Glomerular endothelial cell (primary cell): ENCODE data around the gene MYOD1. TPM values are rescaled to one million over a fixed set of nuclear protein-coding genes. Genes with fewer than 3 reads are reported as not detected.

Source experiments
- DNase-seq: peaks from one replicate; pipeline ENCODE4 v3.0.0-alpha.2; 2011; ENCODE audit warnings: low read depth, low spot score; ENCODE audit errors: extremely low read depth
- total RNA-seq: library from RNA; depleted of rRNA; stranded (reverse); fragments of >200 nt; gene quantifications from 2 replicates; pipeline ENCODE4 v1.2.3, GENCODE V29; 2015

MYOD1 gene
- not detected in 2 replicates for total RNA-seq

DNA sequence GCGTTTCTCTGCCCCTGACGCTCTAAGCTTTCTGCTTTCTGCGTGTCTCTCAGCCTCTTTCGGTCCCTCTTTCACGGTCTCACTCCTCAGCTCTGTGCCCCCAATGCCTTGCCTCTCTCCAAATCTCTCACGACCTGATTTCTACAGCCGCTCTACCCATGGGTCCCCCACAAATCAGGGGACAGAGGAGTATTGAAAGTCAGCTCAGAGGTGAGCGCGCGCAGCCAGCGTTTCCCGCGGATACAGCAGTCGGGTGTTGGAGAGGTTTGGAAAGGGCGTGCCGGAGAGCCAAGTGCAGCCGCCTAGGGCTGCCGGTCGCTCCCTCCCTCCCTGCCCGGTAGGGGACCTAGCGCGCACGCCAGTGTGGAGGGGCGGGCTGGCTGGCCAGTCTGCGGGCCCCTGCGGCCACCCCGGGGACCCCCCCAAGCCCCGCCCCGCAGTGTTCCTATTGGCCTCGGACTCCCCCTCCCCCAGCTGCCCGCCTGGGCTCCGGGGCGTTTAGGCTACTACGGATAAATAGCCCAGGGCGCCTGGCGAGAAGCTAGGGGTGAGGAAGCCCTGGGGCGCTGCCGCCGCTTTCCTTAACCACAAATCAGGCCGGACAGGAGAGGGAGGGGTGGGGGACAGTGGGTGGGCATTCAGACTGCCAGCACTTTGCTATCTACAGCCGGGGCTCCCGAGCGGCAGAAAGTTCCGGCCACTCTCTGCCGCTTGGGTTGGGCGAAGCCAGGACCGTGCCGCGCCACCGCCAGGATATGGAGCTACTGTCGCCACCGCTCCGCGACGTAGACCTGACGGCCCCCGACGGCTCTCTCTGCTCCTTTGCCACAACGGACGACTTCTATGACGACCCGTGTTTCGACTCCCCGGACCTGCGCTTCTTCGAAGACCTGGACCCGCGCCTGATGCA lies at the start of gene MYOD1:
TSS of gene MYOD1 (plus strand) at position 544 of the 910 bp plus-strand sequence. CDS start at position 756, 212 bp downstream.
- DNase-seq, result no peak

DNA sequence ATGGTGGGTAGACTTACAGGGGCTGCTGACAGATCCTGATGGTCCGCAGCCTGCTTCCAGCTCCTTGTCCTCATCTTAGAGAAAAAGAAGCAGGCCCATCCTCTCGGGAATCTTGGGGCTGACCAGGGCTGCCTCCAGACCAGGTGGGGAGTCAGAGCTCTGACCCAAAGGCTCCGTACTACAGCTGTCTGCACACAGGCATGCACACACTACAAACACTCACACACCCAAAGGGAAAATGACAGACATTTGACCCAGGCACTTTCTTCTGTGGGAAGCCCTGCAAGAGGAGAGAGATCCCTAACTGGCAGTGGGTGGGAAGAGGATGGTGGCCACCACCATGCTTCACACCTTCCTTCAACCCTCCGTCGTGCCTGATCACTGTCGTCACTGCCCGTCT lies 46.9 kb upstream of the MYOD1 start:
- DNase-seq, result no peak

DNA sequence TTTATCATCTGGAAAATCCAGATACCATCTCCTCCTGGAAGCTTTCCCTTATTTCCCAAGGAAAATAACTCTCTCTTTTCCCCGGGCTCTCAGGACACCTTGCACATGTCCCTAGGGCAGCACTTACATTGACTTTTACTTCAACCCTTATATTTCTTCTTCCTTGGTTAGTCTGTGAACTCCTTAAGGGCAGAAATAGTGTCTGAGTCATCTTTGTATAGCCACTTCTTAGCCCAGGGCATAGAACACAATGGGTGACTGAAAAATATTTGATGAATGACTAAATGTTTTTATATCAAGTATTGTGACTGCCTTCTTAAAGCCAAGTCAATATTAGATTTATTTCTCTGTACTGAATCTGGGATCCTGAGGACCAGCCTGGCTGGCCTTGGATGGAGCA lies 45.4 kb upstream of the MYOD1 start:
- DNase-seq, result no peak

DNA sequence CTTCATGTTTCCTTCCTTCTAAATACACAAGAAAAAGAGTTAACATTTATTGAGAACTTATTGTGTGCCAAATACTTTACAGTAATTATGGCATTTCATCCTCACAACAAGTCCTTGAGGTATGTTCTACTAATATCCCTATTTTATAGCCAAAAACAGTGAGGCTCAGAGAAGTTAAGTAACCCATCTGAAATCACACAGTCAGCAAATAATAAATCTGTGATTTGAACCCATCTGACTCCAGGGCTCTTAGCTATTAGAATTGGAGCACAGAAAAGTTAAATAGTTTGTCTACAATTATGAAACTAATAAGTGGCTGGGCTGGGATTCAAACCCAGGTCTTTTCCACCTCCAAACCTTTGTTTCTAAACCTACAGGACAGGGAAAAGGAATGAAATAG lies 36.5 kb upstream of the MYOD1 start:
- no peak for DNase-seq

- peak; percentile 14 for DNase-seq
These were observed 35.8 kb upstream of the MYOD1 start for GRCh38 chr11:17683377-17684161.

GRCh38 chr11:17684550-17684949 lies 34.8 kb upstream of the MYOD1 start:
- no peak for DNase-seq

GRCh38 chr11:17686231-17686980 lies 33.0 kb upstream of the MYOD1 start:
- DNase-seq, result no peak

DNA sequence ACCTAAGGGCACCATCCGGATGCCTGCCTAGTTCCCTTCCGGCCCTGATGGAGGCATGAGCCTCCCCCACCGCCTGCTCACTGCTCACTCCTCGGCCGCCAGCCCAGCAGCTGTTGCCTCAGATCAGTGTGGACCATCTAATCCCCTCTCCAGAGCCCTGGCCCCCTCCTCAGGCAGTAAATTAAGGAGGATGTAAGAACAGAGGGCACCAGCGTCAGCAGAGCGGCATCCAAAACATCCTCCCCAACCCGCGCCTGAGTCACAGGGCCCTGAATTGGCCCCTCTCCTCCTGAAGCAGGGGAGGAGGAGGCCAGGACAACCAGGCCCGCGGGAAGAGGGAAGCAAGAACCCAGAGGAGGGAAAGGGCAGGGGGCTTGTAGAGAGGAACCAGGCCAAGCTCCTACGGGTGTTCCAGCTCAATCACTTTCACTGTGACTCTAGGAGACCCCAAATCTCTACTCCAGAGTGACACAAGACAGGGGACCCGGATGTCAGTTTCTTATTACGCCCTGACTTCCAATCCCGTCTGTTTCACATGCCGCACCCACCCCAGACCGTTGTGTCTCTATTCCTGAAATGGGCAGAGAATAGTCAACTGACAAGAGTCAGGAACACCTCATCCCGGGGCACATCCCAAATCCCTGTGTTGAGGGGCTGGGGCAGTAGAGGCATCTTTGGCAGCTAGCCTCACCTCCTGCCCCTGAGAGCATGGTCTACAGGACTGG lies 31.3 kb upstream of the MYOD1 start:
- no peak for DNase-seq

DNA sequence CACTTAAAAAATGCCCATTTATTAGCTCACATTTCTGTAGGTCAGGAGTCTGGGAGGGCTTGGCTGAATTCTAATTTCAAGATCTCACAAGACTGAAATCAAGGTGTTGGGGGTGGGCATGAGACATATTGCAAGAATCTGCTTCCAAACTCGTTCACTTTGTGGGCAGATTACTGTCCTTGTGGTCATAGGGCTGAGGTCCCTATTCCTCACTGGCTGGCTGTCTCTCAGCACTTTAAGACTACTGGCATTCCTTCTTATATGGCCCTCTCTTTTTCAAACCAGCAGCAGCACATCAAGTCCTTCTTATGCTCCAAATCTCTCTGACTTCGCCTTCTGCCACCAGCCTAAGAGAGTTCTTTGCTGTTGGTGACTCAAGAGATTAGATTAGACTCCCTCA lies 27.8 kb upstream of the MYOD1 start:
- DNase-seq, result no peak

- DNase-seq, result no peak
These were observed 27.4 kb upstream of the MYOD1 start for GRCh38 chr11:17691976-17692375.

DNA sequence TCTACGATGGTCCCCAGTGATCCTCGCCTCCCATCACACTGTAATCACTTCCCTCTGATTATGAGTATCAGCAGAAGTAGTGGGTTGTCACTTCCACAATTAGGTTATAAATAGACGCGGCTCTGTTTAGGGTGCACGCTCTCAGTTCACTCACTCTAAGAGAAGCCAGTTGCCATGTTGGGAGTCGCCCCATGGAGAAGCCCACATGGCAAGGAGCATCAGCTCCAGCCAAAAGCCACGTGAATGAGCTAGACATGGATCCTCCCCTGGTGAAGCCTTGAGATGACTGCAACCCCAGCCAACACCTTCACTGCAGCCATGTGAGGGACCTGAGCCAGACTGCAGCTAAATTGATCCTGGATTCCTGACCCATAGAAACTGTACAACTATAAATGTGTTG lies 26.4 kb upstream of the MYOD1 start:
- no peak for DNase-seq

DNA sequence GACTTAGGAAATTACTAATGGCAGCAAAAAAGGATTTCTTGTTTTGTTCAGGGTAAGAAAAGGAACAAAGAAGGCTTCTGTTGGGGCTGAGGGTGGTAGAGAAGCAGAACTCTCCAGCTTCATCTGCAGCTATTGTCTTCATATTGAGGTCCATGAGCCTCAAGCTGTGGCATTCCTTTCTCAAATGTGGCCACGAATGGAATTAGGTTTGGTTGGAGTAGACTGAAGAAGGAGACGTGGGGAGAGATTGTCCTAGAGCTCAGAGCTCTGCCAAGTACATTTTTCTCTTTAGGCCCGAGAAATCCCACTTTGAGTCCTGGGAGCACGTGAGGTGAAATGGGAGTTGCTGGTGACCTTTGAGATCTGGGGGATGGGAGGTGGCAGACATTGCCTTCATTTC lies 25.8 kb upstream of the MYOD1 start:
- DNase-seq, result no peak

- DNase-seq, result no peak
These were observed 24.8 kb upstream of the MYOD1 start for GRCh38 chr11:17694494-17695110.

DNA sequence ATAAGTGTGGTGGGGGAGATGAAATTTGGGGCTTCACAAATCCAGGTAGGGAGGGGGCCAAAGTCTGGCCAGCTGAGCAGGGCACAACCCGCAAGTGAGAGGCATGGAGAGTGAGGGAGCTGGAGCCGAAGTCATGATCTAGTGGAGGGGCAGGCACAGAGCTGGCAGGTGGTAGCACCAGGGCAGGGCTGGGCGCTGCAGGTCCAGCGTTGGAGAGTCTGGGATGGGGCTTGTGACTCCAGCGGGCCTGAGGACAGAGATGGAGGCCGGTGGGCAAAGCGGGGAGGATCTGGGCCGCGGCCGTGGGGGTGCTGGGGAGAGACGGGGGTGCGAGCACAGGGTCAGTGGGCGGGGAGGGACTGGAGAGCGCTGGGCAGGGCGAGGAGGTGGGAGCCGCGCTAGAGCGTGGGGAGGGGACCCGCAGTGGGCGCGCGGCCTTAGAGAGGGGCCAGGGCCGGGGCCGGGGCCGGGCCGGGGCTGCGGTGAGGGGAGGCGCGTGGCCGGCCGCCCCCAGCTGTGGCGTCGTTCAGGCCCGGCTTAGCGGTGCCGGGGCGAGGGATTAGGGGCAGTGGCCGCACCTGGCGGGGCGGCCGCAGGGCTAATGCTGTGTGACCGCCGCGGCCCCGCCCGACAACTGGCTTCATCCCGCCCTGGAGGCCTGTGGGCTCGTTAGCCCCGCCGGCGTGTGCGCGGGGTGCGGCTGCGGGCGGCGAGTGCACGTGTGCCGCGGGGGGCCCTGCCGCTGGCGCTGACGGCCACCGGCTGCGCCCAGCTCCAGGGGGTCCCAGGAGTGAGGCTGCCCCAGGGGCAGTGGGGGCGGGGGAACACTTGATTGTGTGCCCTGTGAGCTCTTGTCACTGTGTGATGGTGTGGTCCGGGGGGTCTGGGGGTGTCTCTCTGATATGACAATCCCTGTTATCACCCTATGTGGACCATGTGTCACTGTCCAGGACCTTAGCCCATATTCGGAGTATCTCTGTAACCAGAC lies 23.6 kb upstream of the MYOD1 start:
- no peak for DNase-seq

GRCh38 chr11:17696741-17697140 lies 22.6 kb upstream of the MYOD1 start:
- no peak for DNase-seq

DNA sequence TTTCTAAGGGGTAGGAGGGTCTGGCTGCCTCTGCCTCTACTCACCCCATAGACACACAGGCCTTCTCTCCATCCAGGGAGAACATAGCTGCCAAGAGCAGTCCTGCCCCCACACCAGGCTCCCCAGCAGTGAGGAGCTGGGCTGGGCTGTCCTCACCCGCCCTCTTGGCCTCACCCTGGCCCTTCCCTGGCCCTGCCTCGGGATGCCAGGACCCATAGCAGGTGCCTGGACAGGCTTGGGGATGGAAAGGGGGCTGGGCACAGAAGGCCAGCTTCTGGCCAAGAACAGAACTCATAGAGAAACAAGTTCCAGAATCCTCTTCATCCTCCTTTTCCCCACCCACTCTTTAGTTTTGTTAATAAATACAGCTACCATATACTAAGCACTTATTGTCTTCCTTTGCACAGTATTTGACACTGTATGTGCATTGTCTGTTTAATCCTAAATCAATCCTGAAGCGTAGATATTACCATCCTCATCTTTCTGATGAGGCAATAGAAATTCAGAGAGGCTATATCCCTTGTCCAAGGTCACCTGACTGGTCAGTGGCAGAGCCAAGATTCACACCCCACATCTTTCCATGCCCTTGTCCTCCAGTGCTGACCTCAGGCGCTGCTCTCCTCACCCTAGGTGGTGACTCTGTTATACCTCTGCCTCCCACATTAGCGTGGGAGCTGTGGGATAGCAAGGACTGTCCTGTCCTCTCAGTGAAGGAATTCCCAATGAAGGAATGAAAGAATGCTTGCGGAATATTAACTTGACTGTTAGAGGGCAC lies 22.0 kb upstream of the MYOD1 start:
- no peak for DNase-seq

- DNase-seq, result no peak
These were observed 19.9 kb upstream of the MYOD1 start for GRCh38 chr11:17699147-17700114.
